WTC11 (cell line): ENCODE data around the gene IL36A. TPM values are rescaled to one million over a fixed set of nuclear protein-coding genes. Genes with fewer than 3 reads are reported as not detected.

Experiments used
- ATAC-seq: fragments of 200-7000 bp; cut with Tn5 transposase; 2 replicates; pipeline ENCODE4 v1.10.0; 2021; ENCODE audit warnings: mild to moderate bottlenecking, moderate library complexity
- CTCF ChIA-PET: fragments of 300-600 bp; sonication (Branson Sonifier 250); formaldehyde crosslinking; loops from one replicate; lab custom pipeline; 2021; ENCODE audit warnings: antibody characterized with exemption; lab: Charles Lee
- POLR2A ChIA-PET: fragments of 350-600 bp; sonication (Branson Sonifier 250); formaldehyde crosslinking; loops from one replicate; lab custom pipeline; 2021; ENCODE audit warnings: antibody characterized with exemption; lab: Charles Lee
- DNase-seq: peaks from one replicate; pipeline ENCODE4 v3.0.0; 2021; ENCODE audit warnings: low spot score
- H3K27ac Mint-ChIP-seq: 2 replicates; pipeline ENCODE4 v1.8.0; 2021; ENCODE audit warnings: mixed read lengths
- H3K27me3 Mint-ChIP-seq: 2 replicates; pipeline ENCODE4 v1.8.0; 2021; ENCODE audit warnings: low read depth, mild to moderate bottlenecking, moderate library complexity, mixed read lengths
- H3K36me3 Mint-ChIP-seq: 2 replicates; pipeline ENCODE4 v1.8.0; 2021; ENCODE audit warnings: mixed read lengths
- H3K4me1 Mint-ChIP-seq: 2 replicates; pipeline ENCODE4 v1.8.0; 2022; ENCODE audit warnings: mixed read lengths
- H3K4me3 Mint-ChIP-seq: 2 replicates; pipeline ENCODE4 v1.8.0; 2021; ENCODE audit warnings: mild to moderate bottlenecking, moderate library complexity, mixed read lengths
- H3K9me3 Mint-ChIP-seq: 2 replicates; pipeline ENCODE4 v1.8.0; 2021; ENCODE audit warnings: mixed read lengths
- ARID4B ChIP-seq: sonication (generic); formaldehyde crosslinking; IDR thresholded peaks from 2 replicates; pipeline ENCODE4 v1.8.0; 2023; ENCODE audit warnings: missing genetic modification reagents, mild to moderate bottlenecking, borderline replicate concordance
- ATF1 ChIP-seq: sonication (generic); formaldehyde crosslinking; IDR thresholded peaks from 2 replicates; pipeline ENCODE4 v1.8.1; 2023; ENCODE audit warnings: mild to moderate bottlenecking, moderate library complexity, missing genetic modification reagents
- ATF3 ChIP-seq: sonication (generic); formaldehyde crosslinking; conservative IDR thresholded peaks from 2 replicates; pipeline ENCODE4 v1.8.1; 2022; ENCODE audit warnings: mild to moderate bottlenecking, missing genetic modification reagents
- ATF6 ChIP-seq: sonication (generic); formaldehyde crosslinking; IDR thresholded peaks from 2 replicates; pipeline ENCODE4 v1.8.1; 2023; ENCODE audit warnings: mild to moderate bottlenecking, missing genetic modification reagents
- FOXP1 ChIP-seq: sonication (generic); formaldehyde crosslinking; IDR thresholded peaks from 2 replicates; pipeline ENCODE4 v1.8.0; 2022; ENCODE audit warnings: missing genetic modification reagents, mild to moderate bottlenecking, moderate library complexity, borderline replicate concordance
- GABPB1 ChIP-seq: sonication (generic); formaldehyde crosslinking; IDR thresholded peaks from 2 replicates; pipeline ENCODE4 v1.8.1; 2023; ENCODE audit warnings: mild to moderate bottlenecking, missing genetic modification reagents
- GTF2I ChIP-seq: fragments of 250-450 bp; sonication (Bioruptor Pico); conservative IDR thresholded peaks from 2 replicates; pipeline ENCODE4 v1.4.0; 2021; ENCODE audit warnings: mild to moderate bottlenecking
- HMGXB4 ChIP-seq: sonication (generic); formaldehyde crosslinking; IDR thresholded peaks from 2 replicates; pipeline ENCODE4 v1.8.1; 2023; ENCODE audit warnings: mild to moderate bottlenecking, moderate library complexity, missing genetic modification reagents
- JAZF1 ChIP-seq: fragments of 250-450 bp; sonication (Bioruptor Pico); IDR thresholded peaks from 2 replicates; pipeline ENCODE4 v1.9.0; 2021; ENCODE audit warnings: moderate library complexity, mild to moderate bottlenecking, inconsistent platforms
- OVOL2 ChIP-seq: fragments of 250-450 bp; sonication (Bioruptor Pico); IDR thresholded peaks from 2 replicates; pipeline ENCODE4 v1.9.0; 2021; ENCODE audit warnings: mild to moderate bottlenecking, borderline replicate concordance
- RORB ChIP-seq: fragments of 250-450 bp; sonication (Bioruptor Pico); IDR thresholded peaks from 2 replicates; pipeline ENCODE4 v1.9.0; 2021; ENCODE audit warnings: mild to moderate bottlenecking
- SMAD3 ChIP-seq: sonication (generic); formaldehyde crosslinking; IDR thresholded peaks from 2 replicates; pipeline ENCODE4 v1.8.0; 2022; ENCODE audit warnings: missing genetic modification reagents, mild to moderate bottlenecking, borderline replicate concordance
- SOX15 ChIP-seq: fragments of 250-450 bp; sonication (Bioruptor Pico); IDR thresholded peaks from 2 replicates; pipeline ENCODE4 v1.9.0; 2021; ENCODE audit warnings: mild to moderate bottlenecking
- ZNF138 ChIP-seq: sonication (generic); formaldehyde crosslinking; conservative IDR thresholded peaks from 2 replicates; pipeline ENCODE4 v1.8.1; 2022; ENCODE audit warnings: mild to moderate bottlenecking, moderate library complexity, missing genetic modification reagents
- ZNF317 ChIP-seq: sonication (generic); formaldehyde crosslinking; IDR thresholded peaks from 2 replicates; pipeline ENCODE4 v1.8.1; 2023; ENCODE audit warnings: low read depth, mild to moderate bottlenecking, moderate library complexity, missing genetic modification reagents, borderline replicate concordance
- ZNF532 ChIP-seq: fragments of 250-450 bp; sonication (Bioruptor Pico); IDR thresholded peaks from 2 replicates; pipeline ENCODE4 v1.9.0; 2021; ENCODE audit warnings: mild to moderate bottlenecking, borderline replicate concordance
- total RNA-seq: library from RNA; stranded (reverse); gene quantifications from 3 replicates; pipeline ENCODE4 v1.2.3, GENCODE V29; 2021
- TF ChIP-seq, protein P1 (sequence below): sonication (generic); formaldehyde crosslinking; IDR thresholded peaks from 2 replicates; pipeline ENCODE4 v1.8.1; 2022; ENCODE audit warnings: mild to moderate bottlenecking, missing genetic modification reagents, moderate library complexity, borderline replicate concordance
- TF ChIP-seq, protein P2 (sequence below): fragments of 250-450 bp; sonication (Bioruptor Pico); IDR thresholded peaks from 2 replicates; pipeline ENCODE4 v1.8.0; 2021; ENCODE audit warnings: mild to moderate bottlenecking

IL36A gene
- total RNA-seq, 1 experiment from 2014 or later: not detected

GRCh38 chr2:113039158-113039557 lies 33.9 kb downstream of the IL36A start:
- Mint-ChIP-seq H3K36me3 (no peaks in the 10 kb centered on the region), H3K9me3 (peaks cover 7% of the 10 kb centered on the region; the same call in 1 of the 2 replicates), H3K27ac (no peak overlapping the region), H3K27me3 (peaks cover 8% of the 10 kb centered on the region), H3K4me1 (no peaks in the 10 kb centered on the region), H3K4me3 (no peak overlapping the region)
- POLR2A ChIA-PET: no interaction called here
- ATAC-seq: no peak
- CTCF ChIA-PET: no interaction called here
- no peak for DNase-seq
- no peak for TF ChIP-seq ATF1
- TF ChIP-seq GTF2I (CRISPR knock-in tag): no peak
- no peak for TF ChIP-seq GABPB1 (CRISPR knock-in tag)
- TF ChIP-seq SMAD3: no peak
- TF ChIP-seq ZNF317 (CRISPR knock-in tag): no peak
- TF ChIP-seq, protein P1, sequence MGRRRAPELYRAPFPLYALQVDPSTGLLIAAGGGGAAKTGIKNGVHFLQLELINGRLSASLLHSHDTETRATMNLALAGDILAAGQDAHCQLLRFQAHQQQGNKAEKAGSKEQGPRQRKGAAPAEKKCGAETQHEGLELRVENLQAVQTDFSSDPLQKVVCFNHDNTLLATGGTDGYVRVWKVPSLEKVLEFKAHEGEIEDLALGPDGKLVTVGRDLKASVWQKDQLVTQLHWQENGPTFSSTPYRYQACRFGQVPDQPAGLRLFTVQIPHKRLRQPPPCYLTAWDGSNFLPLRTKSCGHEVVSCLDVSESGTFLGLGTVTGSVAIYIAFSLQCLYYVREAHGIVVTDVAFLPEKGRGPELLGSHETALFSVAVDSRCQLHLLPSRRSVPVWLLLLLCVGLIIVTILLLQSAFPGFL (CRISPR knock-in tag): no peak
- TF ChIP-seq FOXP1 (CRISPR knock-in tag): no peak
- no peak for TF ChIP-seq RORB (CRISPR knock-in tag)
- TF ChIP-seq ZNF532 (CRISPR knock-in tag): no peak
- TF ChIP-seq, protein P2, sequence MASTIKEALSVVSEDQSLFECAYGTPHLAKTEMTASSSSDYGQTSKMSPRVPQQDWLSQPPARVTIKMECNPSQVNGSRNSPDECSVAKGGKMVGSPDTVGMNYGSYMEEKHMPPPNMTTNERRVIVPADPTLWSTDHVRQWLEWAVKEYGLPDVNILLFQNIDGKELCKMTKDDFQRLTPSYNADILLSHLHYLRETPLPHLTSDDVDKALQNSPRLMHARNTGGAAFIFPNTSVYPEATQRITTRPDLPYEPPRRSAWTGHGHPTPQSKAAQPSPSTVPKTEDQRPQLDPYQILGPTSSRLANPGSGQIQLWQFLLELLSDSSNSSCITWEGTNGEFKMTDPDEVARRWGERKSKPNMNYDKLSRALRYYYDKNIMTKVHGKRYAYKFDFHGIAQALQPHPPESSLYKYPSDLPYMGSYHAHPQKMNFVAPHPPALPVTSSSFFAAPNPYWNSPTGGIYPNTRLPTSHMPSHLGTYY (CRISPR knock-in tag): no peak
- TF ChIP-seq ATF6 (CRISPR knock-in tag): no peak
- no peak for TF ChIP-seq JAZF1 (CRISPR knock-in tag)
- no peak for TF ChIP-seq HMGXB4
- TF ChIP-seq ARID4B: no peak
- TF ChIP-seq OVOL2 (CRISPR knock-in tag): no peak
- TF ChIP-seq ATF3 (CRISPR knock-in tag): no peak
- TF ChIP-seq SOX15 (CRISPR knock-in tag): no peak
- TF ChIP-seq ZNF138 (CRISPR knock-in tag): no peak
- TF ChIP-seq, all 79 proteins: peak for 0
